A549 (cell line): ENCODE data around the gene PRMT7. TPM values are rescaled to one million over a fixed set of nuclear protein-coding genes. Genes with fewer than 3 reads are reported as not detected.

Experiments
- ATAC-seq, 2 experiments: fragments of 200-7000 bp in 1 of 2; fragments of >200 bp in 1 of 2; cut with Nextera tagmentation in 1 of 2; cut with Tn5 transposase in 1 of 2; 3 replicates each; pipeline versions ENCODE4 v1.8.0 to v1.9.1; 2018 to 2020; ENCODE audit warnings: mild to moderate bottlenecking in 1 of 2, moderate library complexity in 1 of 2
- CTCF ChIA-PET: fragments of 300-600 bp; sonication (Branson Sonifier 250); formaldehyde crosslinking; extraction: SDS; loops from one replicate; lab custom pipeline; 2021; ENCODE audit warnings: antibody characterized with exemption, inconsistent platforms; lab: Yijun Ruan, JAX
- POLR2A ChIA-PET: fragments of 350-600 bp; formaldehyde crosslinking; extraction: SDS; loops from one replicate; lab custom pipeline; 2021; ENCODE audit warnings: antibody characterized with exemption, inconsistent platforms; lab: Yijun Ruan, JAX
- DNase-seq, 2 experiments: peaks; one replicate each; pipeline versions ENCODE4 v3.0.0 to v3.0.0-alpha.2; 2011 to 2016; ENCODE audit warnings: low read depth in 1 of 2, low spot score in 1 of 2
- FAIRE-seq: peaks from 2 replicates; lab custom pipeline; 2011; peaks lifted over from hg19 to GRCh38; lab: Jason Lieb, UNC
- H3K27ac ChIP-seq, 2 experiments: fragments of >200 bp; sonication (Bioruptor Twin); formaldehyde crosslinking; 3 replicates each; pipeline ENCODE4 v1.5.1; 2016 to 2017
- H3K4me1 ChIP-seq: fragments of >200 bp; sonication (Bioruptor Twin); formaldehyde crosslinking; 3 replicates; pipeline ENCODE4 v1.6.1; 2016
- H3K4me2 ChIP-seq: fragments of >200 bp; sonication (Bioruptor Twin); formaldehyde crosslinking; 3 replicates; pipeline ENCODE4 v1.6.1; 2016
- H3K4me3 ChIP-seq: fragments of >200 bp; sonication (Bioruptor Twin); formaldehyde crosslinking; 3 replicates; pipeline ENCODE4 v1.5.1; 2016
- H3K9me3 ChIP-seq: fragments of >200 bp; sonication (Bioruptor Twin); formaldehyde crosslinking; 3 replicates; pipeline ENCODE4 v1.6.1; 2016
- CBX2 ChIP-seq: fragments of 200-600 bp; sonication (generic); IDR thresholded peaks from 2 replicates; pipeline ENCODE4 v1.6.1; 2016; ENCODE audit warnings: low read depth, mild to moderate bottlenecking, borderline replicate concordance
- CEBPB ChIP-seq, 2 experiments: fragments of >200 bp in 1 of 2; sonication (Bioruptor Twin) in 1 of 2; formaldehyde crosslinking in 1 of 2; IDR thresholded peaks; 2 replicates each; pipeline ENCODE4 v1.6.1; 2012 to 2016
- CHD2 ChIP-seq: fragments of 150-350 bp; IDR thresholded peaks from 2 replicates; pipeline ENCODE4 v1.6.1; 2014; ENCODE audit warnings: low read length; ENCODE audit not compliant: partially characterized antibody
- EHMT2 ChIP-seq: fragments of 200-600 bp; sonication (generic); IDR thresholded peaks from 2 replicates; pipeline ENCODE4 v1.6.1; 2016; ENCODE audit warnings: antibody characterized with exemption, low read depth, mild to moderate bottlenecking, moderate library complexity
- FOSB ChIP-seq: fragments of 250-450 bp; sonication (Bioruptor Pico); IDR thresholded peaks from 2 replicates; pipeline ENCODE4 v1.5.0; 2020; ENCODE audit warnings: mild to moderate bottlenecking, moderate library complexity
- FOXS1 ChIP-seq: fragments of 250-450 bp; sonication (Bioruptor Pico); IDR thresholded peaks from 2 replicates; pipeline ENCODE4 v1.5.0; 2020; ENCODE audit warnings: mild to moderate bottlenecking, moderate library complexity
- KDM5A ChIP-seq: fragments of 200-600 bp; sonication (generic); IDR thresholded peaks from 2 replicates; pipeline ENCODE4 v1.6.1; 2016; ENCODE audit warnings: antibody characterized with exemption, mild to moderate bottlenecking
- MAFK ChIP-seq: fragments of 450-650 bp; IDR thresholded peaks from 2 replicates; pipeline ENCODE4 v1.6.1; 2014; ENCODE audit not compliant: partially characterized antibody
- NFE2L2 ChIP-seq: fragments of 150-350 bp; conservative IDR thresholded peaks from 2 replicates; pipeline ENCODE4 v1.6.1; 2014; ENCODE audit warnings: low read length
- NPAS2 ChIP-seq: fragments of 250-450 bp; sonication (Bioruptor Pico); IDR thresholded peaks from 2 replicates; pipeline ENCODE4 v1.8.0; 2022; ENCODE audit warnings: mild to moderate bottlenecking, moderate library complexity, borderline replicate concordance
- NR3C1 ChIP-seq: fragments of >200 bp; sonication (Bioruptor Twin); formaldehyde crosslinking; IDR thresholded peaks from 3 replicates; pipeline ENCODE4 v1.6.1; 2017
- POLR2AphosphoS2 ChIP-seq: conservative IDR thresholded peaks from 2 replicates; pipeline ENCODE4 v1.6.1; 2012; ENCODE audit warnings: low read length, improper control_type of control experiment, inconsistent platforms
- RNF2 ChIP-seq: fragments of 200-600 bp; sonication (generic); IDR thresholded peaks from 2 replicates; pipeline ENCODE4 v1.6.1; 2016; ENCODE audit warnings: low read depth, mild to moderate bottlenecking, antibody characterized with exemption, moderate library complexity, borderline replicate concordance
- SMC3 ChIP-seq: fragments of >200 bp; sonication (Bioruptor Twin); formaldehyde crosslinking; IDR thresholded peaks from 3 replicates; pipeline ENCODE4 v1.6.1; 2018; ENCODE audit warnings: inconsistent platforms
- TP53 ChIP-seq: fragments of 250-450 bp; sonication (Bioruptor Pico); IDR thresholded peaks from 2 replicates; pipeline ENCODE4 v1.5.0; 2021; ENCODE audit warnings: mild to moderate bottlenecking, moderate library complexity
- ZSCAN20 ChIP-seq: fragments of 250-450 bp; sonication (Bioruptor Pico); IDR thresholded peaks from 2 replicates; pipeline ENCODE4 v1.8.0; 2022; ENCODE audit warnings: mild to moderate bottlenecking, moderate library complexity
- WGBS: methylation state at CpG from one replicate; pipeline ENCODE4 v1.1.6; 2017; ENCODE audit errors: missing lambda C conversion rate; 5-methylcytosine and 5-hydroxymethylcytosine counted together
- polyA plus RNA-seq, 4 experiments: library from polyadenylated mRNA; depleted of rRNA in 3 of 4; stranded (reverse); fragments of >200 nt; fragmentation: RNase III in 1 of 4; extraction: RNeasy Plus Mini Kit Qiagen cat#74134 plus additional on column Dnase treatment in 1 of 4; gene quantifications; 2 replicates in 3 of 4; 3 replicates in 1 of 4; pipeline ENCODE4 v1.2.3, GENCODE V29; 2011 to 2017
- TF ChIP-seq, protein P1 (sequence below): IDR thresholded peaks from 2 replicates; pipeline ENCODE4 v1.6.1; 2012; ENCODE audit warnings: low read depth, borderline replicate concordance
- TF ChIP-seq, protein P2 (sequence below): IDR thresholded peaks from 2 replicates; pipeline ENCODE4 v1.6.1; 2012
- TF ChIP-seq, protein P3 (sequence below): fragments of >200 bp; sonication (Bioruptor Twin); formaldehyde crosslinking; IDR thresholded peaks from 3 replicates; pipeline ENCODE4 v1.6.1; 2016
- TF ChIP-seq, protein P4 (sequence below): IDR thresholded peaks from 2 replicates; pipeline ENCODE4 v1.6.1; 2012
- TF ChIP-seq, protein P5 (sequence below): fragments of 450-650 bp; IDR thresholded peaks from 2 replicates; pipeline ENCODE4 v1.6.1; 2014; ENCODE audit warnings: antibody characterized with exemption
- TF ChIP-seq, protein P6 (sequence below): fragments of 200-600 bp; sonication (generic); IDR thresholded peaks from 2 replicates; pipeline ENCODE4 v1.6.1; 2016; ENCODE audit warnings: antibody characterized with exemption, mild to moderate bottlenecking, moderate library complexity

Gene PRMT7
- polyA plus RNA-seq, 2 of the 4 experiments (the other 2 are of a cell fraction): 37.1 to 44.7 TPM

DNA sequence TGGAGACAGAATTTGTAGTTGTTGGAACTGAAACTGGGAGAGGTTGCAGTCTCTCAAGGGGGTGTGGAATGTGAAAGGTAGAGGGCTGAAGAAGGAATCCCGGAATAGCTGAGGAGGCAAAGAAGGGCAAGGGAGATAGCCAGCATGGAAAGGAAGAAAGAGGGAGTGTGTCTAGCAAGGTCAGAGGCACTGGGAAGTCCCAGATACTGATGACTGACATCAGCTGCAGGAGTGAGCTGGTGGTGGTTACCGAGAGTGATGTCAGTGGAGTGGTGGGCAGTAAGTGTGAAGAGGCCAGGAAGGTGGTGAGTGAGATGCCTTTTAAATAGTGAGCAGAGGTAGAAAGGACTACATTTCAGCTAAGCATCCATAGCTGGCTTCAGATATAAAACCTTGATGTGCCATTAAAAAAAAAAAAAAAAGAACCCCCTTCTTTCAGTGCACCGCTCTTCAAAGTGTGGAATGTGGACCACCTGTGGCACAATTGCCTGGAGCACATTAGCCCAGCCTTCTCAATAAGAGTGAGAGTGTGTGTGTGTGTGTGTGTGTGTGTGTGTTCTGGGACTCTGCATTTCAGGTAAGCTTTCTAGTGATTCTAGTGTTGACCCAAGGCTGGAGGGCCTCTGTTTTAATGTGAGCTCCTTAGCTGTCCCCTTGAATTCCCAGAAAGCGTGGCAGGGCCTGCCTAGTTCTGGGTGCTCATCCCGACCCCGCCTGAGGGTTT lies 8.5 kb downstream of the PRMT7 start:
- ChIA-PET POLR2A (interaction anchor here (1.0 kb wide), 1 partner anchor 9 kb away, joined by 8 read pairs; the partner anchor contains the start of genes PRMT7 and SLC7A6OS), CTCF (interaction anchor here (0.9 to 19.3 kb wide), 4 partner anchors 8 to 59 kb away, joined by 3 to 335 read pairs (median 19); partner anchors contain the start of genes PRMT7, SLC7A6 and SLC7A6OS)
- DNase-seq (no peak), FAIRE-seq (no peak), ATAC-seq (no peak)
- H3K9me3 ChIP-seq: no peaks in the 10 kb centered on the region
- no peaks in the 10 kb centered on the region for H3K4me1 ChIP-seq
- H3K4me3 ChIP-seq: no peak overlapping the region
- no peak overlapping the region for H3K4me2 ChIP-seq
- TF ChIP-seq CBX2 (no peak), KDM5A (no peak), NR3C1 (no peak), NFE2L2 (no peak), CHD2 (no peak), MAFK (no peak), RNF2 (no peak), EHMT2 (no peak), ZSCAN20 (CRISPR knock-in tag) (no peak), POLR2AphosphoS2 (no peak), SMC3 (no peak)
- TF ChIP-seq, protein P1, sequence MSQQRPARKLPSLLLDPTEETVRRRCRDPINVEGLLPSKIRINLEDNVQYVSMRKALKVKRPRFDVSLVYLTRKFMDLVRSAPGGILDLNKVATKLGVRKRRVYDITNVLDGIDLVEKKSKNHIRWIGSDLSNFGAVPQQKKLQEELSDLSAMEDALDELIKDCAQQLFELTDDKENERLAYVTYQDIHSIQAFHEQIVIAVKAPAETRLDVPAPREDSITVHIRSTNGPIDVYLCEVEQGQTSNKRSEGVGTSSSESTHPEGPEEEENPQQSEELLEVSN: no peak
- TF ChIP-seq, protein P2, sequence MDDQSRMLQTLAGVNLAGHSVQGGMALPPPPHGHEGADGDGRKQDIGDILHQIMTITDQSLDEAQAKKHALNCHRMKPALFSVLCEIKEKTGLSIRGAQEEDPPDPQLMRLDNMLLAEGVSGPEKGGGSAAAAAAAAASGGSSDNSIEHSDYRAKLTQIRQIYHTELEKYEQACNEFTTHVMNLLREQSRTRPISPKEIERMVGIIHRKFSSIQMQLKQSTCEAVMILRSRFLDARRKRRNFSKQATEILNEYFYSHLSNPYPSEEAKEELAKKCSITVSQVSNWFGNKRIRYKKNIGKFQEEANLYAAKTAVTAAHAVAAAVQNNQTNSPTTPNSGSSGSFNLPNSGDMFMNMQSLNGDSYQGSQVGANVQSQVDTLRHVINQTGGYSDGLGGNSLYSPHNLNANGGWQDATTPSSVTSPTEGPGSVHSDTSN: no peak
- TF ChIP-seq, protein P3, sequence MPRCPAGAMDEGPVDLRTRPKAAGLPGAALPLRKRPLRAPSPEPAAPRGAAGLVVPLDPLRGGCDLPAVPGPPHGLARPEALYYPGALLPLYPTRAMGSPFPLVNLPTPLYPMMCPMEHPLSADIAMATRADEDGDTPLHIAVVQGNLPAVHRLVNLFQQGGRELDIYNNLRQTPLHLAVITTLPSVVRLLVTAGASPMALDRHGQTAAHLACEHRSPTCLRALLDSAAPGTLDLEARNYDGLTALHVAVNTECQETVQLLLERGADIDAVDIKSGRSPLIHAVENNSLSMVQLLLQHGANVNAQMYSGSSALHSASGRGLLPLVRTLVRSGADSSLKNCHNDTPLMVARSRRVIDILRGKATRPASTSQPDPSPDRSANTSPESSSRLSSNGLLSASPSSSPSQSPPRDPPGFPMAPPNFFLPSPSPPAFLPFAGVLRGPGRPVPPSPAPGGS: no peak
- TF ChIP-seq, protein P4, sequence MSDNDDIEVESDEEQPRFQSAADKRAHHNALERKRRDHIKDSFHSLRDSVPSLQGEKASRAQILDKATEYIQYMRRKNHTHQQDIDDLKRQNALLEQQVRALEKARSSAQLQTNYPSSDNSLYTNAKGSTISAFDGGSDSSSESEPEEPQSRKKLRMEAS: no peak
- TF ChIP-seq, protein P5, sequence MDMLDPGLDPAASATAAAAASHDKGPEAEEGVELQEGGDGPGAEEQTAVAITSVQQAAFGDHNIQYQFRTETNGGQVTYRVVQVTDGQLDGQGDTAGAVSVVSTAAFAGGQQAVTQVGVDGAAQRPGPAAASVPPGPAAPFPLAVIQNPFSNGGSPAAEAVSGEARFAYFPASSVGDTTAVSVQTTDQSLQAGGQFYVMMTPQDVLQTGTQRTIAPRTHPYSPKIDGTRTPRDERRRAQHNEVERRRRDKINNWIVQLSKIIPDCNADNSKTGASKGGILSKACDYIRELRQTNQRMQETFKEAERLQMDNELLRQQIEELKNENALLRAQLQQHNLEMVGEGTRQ: no peak
- no peak overlapping the region for H3K27ac ChIP-seq
- 94% methylated on average over 6 of the region's 6 CpGs for WGBS

DNA sequence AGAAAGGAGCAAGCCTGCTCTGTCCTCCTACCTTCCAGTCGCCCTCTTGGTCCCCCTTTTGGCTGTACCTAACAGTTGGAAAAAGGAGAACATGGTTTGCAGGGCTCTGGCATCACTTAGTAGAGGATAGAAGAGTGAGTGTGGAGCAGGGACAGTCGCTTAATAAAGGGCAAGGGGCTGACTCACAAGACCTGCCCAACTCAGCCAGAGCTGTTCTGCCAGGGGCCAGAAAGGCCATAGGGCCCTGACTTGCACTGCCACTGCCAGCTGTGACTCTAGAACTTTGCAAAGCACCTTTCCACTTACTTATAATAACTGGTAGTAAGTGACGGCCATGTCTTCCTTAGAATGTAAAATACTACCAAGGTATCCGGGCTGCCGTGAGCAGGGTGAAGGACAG lies 13.5 kb downstream of the PRMT7 start:
- 90% methylated on average over 5 of the region's 5 CpGs for whole genome bisulfite sequencing

More for the DNA sequence above, 13.5 kb downstream of the PRMT7 start:
- FAIRE-seq: no peak
- Histone ChIP-seq H3K4me1 (peaks cover 5% of the 10 kb centered on the region; the same call in 1 of the 3 replicates), H3K4me2 (no peak overlapping the region), H3K27ac (no peak overlapping the region), H3K4me3 (no peak overlapping the region), H3K9me3 (no peaks in the 10 kb centered on the region)
- no peak for ATAC-seq
- DNase-seq: no peak
- ChIA-PET CTCF (interaction anchor here (0.6 to 19.3 kb wide), 5 partner anchors 11 to 744 kb away, joined by 3 to 335 read pairs (median 3); partner anchors contain the start of genes PLA2G15 and SLC7A6), POLR2A (interaction anchor here (1.0 to 2.9 kb wide), 4 partner anchors 13 to 87 kb away, joined by 3 to 9 read pairs (median 3); partner anchors contain the start of genes PRMT7 and SLC7A6OS)
- TF ChIP-seq NPAS2 (CRISPR knock-in tag) (no peak), FOXS1 (CRISPR knock-in tag) (no peak), CBX2 (no peak), FOSB (CRISPR knock-in tag) (no peak), TP53 (no peak), CEBPB (IDR thresholded peaks at IDR 0.05) (no peak)
- TF ChIP-seq, protein P6, sequence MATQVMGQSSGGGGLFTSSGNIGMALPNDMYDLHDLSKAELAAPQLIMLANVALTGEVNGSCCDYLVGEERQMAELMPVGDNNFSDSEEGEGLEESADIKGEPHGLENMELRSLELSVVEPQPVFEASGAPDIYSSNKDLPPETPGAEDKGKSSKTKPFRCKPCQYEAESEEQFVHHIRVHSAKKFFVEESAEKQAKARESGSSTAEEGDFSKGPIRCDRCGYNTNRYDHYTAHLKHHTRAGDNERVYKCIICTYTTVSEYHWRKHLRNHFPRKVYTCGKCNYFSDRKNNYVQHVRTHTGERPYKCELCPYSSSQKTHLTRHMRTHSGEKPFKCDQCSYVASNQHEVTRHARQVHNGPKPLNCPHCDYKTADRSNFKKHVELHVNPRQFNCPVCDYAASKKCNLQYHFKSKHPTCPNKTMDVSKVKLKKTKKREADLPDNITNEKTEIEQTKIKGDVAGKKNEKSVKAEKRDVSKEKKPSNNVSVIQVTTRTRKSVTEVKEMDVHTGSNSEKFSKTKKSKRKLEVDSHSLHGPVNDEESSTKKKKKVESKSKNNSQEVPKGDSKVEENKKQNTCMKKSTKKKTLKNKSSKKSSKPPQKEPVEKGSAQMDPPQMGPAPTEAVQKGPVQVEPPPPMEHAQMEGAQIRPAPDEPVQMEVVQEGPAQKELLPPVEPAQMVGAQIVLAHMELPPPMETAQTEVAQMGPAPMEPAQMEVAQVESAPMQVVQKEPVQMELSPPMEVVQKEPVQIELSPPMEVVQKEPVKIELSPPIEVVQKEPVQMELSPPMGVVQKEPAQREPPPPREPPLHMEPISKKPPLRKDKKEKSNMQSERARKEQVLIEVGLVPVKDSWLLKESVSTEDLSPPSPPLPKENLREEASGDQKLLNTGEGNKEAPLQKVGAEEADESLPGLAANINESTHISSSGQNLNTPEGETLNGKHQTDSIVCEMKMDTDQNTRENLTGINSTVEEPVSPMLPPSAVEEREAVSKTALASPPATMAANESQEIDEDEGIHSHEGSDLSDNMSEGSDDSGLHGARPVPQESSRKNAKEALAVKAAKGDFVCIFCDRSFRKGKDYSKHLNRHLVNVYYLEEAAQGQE: no peak
